GM18951 (cell line): ENCODE data around the gene EEF2KMT.

Source experiments
- POLR2A ChIP-seq: IDR thresholded peaks from 4 replicates; pipeline ENCODE4 v1.6.1; 2011; ENCODE audit warnings: mild to moderate bottlenecking; ENCODE audit not compliant: insufficient read length, insufficient read depth; ENCODE audit errors: extremely low read depth
- in situ Hi-C: fragments of 300-500 bp; cut with MboI; formaldehyde crosslinking; loops from one replicate; pipeline ENCODE4 v1.12.0; 2022; ENCODE audit warnings: low sequenced_read_pairs, mixed read lengths, inconsistent platforms; ENCODE audit not compliant: unreplicated experiment

The EEF2KMT gene

GRCh38 chr16:5042574-5043171, 54.9 kb downstream of the EEF2KMT start:
- in situ Hi-C loops, result no loop called here
- no peak for TF ChIP-seq POLR2A

GRCh38 chr16:5041600-5042133, 55.9 kb downstream of the EEF2KMT start:
- in situ Hi-C loops, result no loop called here
- TF ChIP-seq POLR2A, result no peak

- in situ Hi-C loops, result no loop called here
- no peak for TF ChIP-seq POLR2A
Measured at GRCh38 chr16:5040451-5040850, 57.1 kb downstream of the EEF2KMT start.

- in situ Hi-C loops, result no loop called here
- TF ChIP-seq POLR2A, result no peak
Measured at GRCh38 chr16:5036228-5037156, 61.1 kb downstream of the EEF2KMT start.

- no peak for TF ChIP-seq POLR2A
- in situ Hi-C loops, result no loop called here
Measured at GRCh38 chr16:5035909-5036227, 61.7 kb downstream of the EEF2KMT start.
